ENCODE measurements around the gene SLC2A8.

The SLC2A8 gene

GRCh38 chr9:127403507-127404192 lies 6.7 kb downstream of the SLC2A8 start:
- no peak for DNase-seq

- DNase-seq, result no peak
Observed at GRCh38 chr9:127404631-127405030, 7.7 kb downstream of the SLC2A8 start.

- DNase-seq, result no peak
Observed at GRCh38 chr9:127405344-127406125, 8.6 kb downstream of the SLC2A8 start.

GRCh38 chr9:127406799-127407491 lies 10.0 kb downstream of the SLC2A8 start:
- DNase-seq, result no peak

DNA sequence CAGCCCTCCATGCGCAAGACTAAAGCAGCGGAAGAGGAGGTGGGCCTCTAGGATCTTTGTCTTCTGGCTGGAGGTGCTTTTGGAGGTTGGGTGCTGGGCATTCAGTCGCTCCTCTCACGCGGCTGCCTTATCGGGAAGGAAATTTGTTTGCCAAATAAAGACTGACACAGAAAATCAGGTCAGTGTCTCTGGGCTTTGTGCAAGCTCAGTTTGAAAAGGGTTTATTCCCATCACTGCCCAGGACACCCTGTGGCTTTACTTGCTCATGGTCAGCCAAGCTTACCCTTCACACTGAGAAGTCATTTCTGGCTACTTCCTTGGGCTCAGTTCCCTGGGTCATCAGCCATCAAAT lies 10.5 kb downstream of the SLC2A8 start:
- no peak for DNase-seq

GRCh38 chr9:127411122-127411521 lies 14.2 kb downstream of the SLC2A8 start:
- no peak for DNase-seq

DNA sequence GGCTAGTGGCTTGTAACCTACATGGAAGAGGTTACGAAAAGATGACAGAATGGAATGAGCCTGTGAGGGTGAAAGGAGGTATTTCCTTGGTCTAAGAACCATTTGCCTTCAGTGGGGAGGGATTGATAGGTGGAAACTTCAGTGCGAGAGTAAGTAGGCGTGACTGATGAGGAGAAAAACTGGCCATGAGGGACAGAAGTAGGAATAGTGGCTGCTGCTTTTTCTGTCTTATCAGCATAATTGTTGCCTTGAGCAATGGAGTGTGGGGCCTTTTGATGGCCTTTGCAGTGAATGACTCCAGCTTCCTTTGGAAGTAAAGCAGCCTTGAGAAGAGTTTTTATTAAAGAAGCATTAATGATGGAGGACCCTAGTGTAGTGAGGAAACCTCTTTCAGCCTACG lies 18.2 kb downstream of the SLC2A8 start:
- DNase-seq, result no peak

- DNase-seq, result no peak
Observed at GRCh38 chr9:127415657-127416056, 18.7 kb downstream of the SLC2A8 start.

DNA sequence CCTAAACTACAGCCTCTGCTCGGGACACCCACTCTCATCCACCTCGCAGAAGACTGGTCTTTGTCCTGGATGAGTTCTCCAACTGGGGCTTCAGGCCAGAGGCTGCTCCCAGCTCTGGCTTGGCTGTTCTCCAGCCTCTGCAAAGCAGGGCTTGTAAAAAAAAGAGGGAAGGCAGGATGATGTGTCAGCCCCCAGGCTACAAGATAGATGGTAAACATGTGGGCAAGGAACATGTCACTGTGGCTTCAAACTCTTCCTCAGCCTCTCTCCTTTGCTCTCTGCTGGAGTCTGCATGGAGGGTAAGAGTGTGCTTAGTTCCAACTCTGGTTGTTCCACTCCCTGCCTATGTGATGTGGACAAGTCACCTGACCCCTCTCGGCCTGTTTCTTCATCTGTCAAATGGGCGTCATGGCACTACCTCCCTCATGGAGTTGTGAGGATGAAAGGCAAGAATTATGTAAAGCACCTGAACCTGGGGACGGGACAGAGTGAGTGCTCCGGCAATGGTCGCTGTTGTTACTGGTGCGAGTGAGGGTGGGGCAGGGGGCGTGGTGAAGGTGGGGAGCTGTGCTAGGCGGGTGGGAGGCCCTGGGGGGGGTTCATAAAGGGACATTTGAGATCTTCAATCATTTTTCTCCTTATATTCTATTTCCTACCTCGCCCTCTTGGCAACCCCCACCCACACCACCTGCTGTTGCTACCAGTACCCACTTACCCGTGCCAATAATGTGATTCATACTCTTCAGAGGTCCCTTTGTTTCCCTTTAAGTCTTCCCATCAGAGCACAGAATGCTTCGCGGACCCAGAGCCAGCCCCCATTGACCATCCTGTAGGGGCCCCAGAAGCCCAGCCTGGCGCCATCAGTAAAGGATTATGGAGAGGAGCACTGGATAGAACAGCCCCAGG lies 20.4 kb downstream of the SLC2A8 start:
- no peak for DNase-seq

DNA sequence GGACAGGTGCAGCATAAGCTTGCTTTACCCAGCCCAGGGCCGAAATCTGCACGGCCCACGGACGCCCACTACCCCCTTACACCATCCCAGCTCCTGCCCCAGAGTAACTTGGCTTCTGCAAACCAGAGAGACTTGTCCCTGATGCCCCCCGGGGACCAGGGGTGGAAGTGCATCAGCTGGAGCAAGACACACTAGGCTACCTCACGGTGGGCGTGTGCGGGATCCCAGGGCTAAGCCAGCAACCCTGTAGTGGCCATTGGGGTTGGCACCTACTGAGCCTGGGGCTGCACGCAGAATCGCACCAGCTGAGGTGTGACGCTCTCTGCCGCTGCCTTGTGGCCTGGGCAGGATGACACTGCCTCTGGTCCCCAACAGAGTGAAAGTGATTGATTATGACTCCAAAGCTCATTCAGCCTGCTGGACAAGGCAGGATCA lies 21.1 kb downstream of the SLC2A8 start:
- peak; percentile 47 for DNase-seq

- DNase-seq, result no peak
Observed at GRCh38 chr9:127419348-127419747, 22.4 kb downstream of the SLC2A8 start.

DNA sequence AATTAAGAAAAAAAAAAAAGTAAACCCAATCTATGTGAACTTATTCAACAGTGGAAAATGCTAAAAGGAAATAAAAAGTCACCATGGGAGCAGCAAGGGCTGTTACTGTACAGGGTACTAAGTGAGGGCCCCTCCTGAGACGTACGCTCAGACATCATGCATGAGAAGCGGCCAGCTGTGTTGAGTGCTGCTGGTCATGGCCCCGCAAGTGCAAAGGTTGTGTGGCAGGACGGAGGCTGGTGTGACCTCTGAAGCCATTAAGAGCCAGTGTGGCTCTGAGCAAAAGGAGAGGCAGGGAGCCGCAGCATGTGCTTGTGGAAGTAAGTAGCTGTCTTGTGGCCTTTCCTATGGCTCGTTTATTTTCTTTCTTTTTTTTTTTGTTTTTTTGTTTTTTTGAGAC lies 24.1 kb downstream of the SLC2A8 start:
- DNase-seq, result no peak

DNA sequence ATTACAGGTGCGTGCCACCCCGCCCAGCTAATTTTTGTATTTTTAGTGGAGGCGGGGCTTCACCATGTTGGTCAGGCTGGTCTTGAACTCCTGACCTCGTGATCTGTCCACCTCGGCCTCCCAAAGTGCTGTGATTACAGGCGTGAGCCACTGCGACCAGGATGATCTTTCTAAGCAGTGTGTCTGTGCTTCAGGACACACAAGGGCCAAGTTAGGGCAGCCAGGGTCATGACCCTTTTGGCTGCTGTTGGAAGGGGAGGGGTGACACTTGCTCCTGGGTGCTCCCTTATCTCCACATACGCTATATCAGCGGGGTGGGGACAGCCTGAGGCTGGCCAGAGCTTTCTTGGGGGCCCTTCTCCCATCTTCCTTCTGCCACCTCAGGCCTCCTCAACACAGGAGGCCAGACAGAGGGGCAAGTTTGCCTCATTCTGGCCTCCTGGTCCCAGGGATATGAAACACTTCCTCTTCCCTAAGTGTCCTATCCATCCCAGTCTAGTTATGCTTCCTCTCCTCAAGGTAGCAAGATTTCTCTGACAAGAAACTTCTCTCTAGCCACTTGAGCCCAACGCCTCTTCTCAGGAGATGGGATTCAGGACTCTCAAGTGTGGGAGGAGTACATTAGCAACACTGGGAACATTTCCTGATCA lies 25.3 kb downstream of the SLC2A8 start:
- DNase-seq, result no peak

GRCh38 chr9:127422787-127423186 lies 25.8 kb downstream of the SLC2A8 start:
- DNase-seq, result no peak

DNA sequence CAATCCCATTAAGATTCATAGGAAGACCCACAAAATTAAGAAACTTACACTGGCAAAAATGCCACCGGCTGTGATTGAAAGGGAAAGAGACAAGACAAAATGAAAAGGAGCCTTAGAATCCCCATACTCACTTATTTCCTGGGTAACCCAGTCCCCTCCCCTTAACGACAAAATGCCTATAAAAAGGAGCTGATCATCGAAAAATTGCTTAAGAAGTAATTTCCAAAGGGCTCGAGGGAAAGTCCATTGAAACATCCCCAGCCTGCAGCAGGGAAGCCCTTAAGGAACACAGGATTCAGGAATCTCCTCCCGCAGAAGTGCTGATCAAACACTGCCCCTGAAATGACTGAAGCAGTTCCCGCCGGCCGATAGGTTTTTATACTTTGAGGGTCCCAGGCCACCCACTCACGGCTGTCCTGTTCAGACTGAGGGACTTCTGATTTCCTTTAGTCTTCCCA lies 26.5 kb downstream of the SLC2A8 start:
- no peak for DNase-seq

DNA sequence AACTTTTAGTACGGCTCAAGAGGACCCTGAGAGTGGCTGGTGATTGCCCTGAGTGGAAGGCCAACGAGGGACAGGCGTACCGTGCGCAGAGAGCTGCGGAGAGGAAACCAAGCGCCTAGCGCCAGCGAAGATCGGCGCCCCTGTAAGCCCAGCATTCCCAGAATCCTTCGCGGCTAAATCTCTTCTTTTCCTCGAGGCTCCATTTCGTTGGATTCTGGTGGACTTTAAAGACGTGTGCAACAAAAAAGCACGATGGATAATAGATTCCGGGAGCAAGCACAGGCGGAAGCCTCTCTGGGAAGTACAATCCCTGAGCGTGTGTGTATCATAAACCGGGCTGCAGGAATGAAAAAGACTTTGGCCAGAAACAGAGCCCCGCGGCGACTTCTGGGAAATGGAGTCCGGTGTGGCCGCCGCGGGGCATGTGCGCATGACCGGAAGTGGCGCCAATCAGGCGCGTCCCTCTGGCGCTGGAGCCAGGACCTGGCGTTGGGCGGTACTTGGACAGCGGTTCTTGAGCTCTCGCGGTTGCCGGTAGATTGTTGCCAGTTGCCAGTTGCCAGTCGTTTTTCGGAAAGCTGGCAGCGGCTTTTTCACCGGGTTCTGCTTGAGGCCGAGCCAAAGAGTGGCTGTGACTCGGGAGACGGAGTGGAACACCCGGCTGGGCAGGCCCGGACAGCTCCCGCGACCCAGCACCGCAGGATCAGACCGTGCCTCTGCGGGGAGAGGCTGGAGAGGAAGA lies 27.1 kb downstream of the SLC2A8 start, which contains the start of gene ZNF79:
Gene ZNF79, plus strand, starts transcription at position 449 of the 742 bp plus-strand sequence. CDS start 406 bp downstream, outside the sequence.
- DNase-seq, result peak; percentile 94

DNA sequence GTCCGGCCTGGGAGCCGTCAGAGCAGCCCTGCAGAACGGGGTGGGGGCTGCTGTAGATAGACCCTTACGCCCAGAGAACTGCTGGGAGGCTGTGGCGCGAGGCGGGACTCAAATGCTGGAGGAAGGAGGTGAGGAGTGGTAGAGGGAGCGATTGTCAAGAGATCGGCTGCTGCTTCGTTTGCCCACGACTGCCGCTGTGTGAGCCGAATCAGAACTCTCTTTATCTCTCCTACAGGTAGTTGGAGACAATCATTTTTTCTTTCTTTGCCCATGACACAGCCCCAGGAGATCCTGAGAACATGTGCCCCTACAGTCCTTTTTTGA lies 27.7 kb downstream of the SLC2A8 start:
- DNase-seq, result peak; percentile 49

DNA sequence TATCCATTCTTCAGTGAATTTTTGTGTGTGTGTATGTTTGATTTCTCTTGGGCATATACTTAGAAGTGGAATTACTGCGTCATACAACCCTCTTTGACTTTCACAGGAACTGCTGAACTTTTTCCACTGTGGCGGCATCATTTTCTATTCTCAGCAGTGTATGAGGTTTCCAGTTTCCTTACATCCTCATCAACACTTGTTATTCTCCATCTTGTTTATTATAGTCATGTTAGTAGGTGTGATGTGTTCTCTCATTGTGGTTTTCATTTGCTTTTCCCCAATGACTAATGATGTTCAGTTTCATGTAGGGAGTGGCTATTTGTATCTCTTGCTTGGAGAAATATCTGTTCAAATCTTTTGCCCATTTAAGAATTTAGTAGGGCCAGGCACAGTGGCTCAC lies 29.8 kb downstream of the SLC2A8 start:
- peak; percentile 74 for DNase-seq

DNA sequence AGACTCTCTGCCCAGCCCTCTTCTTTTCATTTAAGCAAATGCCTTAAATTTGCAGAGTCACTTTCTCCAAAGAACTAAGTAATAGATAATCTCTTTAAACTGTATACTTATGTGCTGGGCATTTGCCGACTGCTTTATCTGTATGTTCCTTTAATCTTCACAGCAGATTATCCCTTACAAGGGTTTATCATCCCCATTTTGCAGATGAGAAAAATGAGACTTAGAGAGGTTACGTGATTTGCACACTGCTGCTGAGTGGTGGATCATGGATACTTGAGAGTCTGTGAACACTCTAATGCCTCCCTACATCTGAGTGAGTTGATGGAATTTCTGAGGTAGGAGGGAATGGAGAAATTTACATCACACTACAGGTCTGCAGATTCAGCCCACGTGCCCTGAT lies 31.4 kb downstream of the SLC2A8 start:
- no peak for DNase-seq

GRCh38 chr9:127430415-127430814 lies 33.4 kb downstream of the SLC2A8 start:
- DNase-seq, result no peak

- DNase-seq, result no peak
Observed at GRCh38 chr9:127437497-127438264, 40.7 kb downstream of the SLC2A8 start.
